Sigmoid colon (tissue), 4 donors: ENCODE data around the gene CCR5.

ENCODE experiments used
- CTCF ChIP-seq, 4 experiments: fragments of 450-650 bp in 3 of 4; fragments of 200-600 bp in 1 of 4; IDR thresholded peaks; one replicate each; pipeline ENCODE4 v1.5.1; 2016 to 2019; ENCODE audit warnings: antibody characterized with exemption in 4 of 4, mild to moderate bottlenecking in 3 of 4, moderate library complexity in 2 of 4
- EP300 ChIP-seq, 4 donors: sonication (generic); formaldehyde crosslinking; IDR thresholded peaks; one replicate each; pipeline ENCODE4 v1.6.1; 2017; ENCODE audit warnings: antibody characterized with exemption in 4 of 4
- POLR2AphosphoS5 ChIP-seq, 4 donors: sonication (generic); formaldehyde crosslinking; IDR thresholded peaks; one replicate each; pipeline ENCODE4 v1.6.1; 2017; ENCODE audit warnings: antibody characterized with exemption in 4 of 4

GRCh38 chr3:46325645-46326300 is 45.0 kb upstream of the CCR5 start:
- TF ChIP-seq CTCF (IDR thresholded peaks at IDR 0.05) (no peak), POLR2AphosphoS5 (IDR thresholded peaks at IDR 0.05) (no peak), EP300 (IDR thresholded peaks at IDR 0.05) (no peak)
